Panc1 (cell line): ENCODE data around the gene TEX22. TPM values are rescaled to one million over a fixed set of nuclear protein-coding genes. Genes with fewer than 3 reads are reported as not detected.

Experiments
- ATAC-seq: fragments of 200-7000 bp; cut with Tn5 transposase; 2 replicates; pipeline ENCODE4 v1.9.1; 2020; ENCODE audit warnings: mild to moderate bottlenecking, moderate library complexity
- BruUV-seq: library from RNA; stranded (reverse); fragments of 400-500 nt; replicated peaks from 2 replicates; lab custom pipeline; 2021; lab: Mats Ljungman, UMichigan
- CTCF ChIA-PET: fragments of 300-600 bp; sonication (Branson Sonifier 250); formaldehyde crosslinking; loops from one replicate; lab custom pipeline; 2022; ENCODE audit warnings: antibody characterized with exemption; lab: Charles Lee
- POLR2A ChIA-PET: fragments of 300-600 bp; sonication (Branson Sonifier 250); formaldehyde crosslinking; loops from one replicate; lab custom pipeline; 2022; ENCODE audit warnings: antibody characterized with exemption; lab: Charles Lee
- DNase-seq: peaks from one replicate; pipeline ENCODE4 v3.0.0-alpha.2; 2010; ENCODE audit warnings: low read depth, low spot score
- H3K27ac ChIP-seq: 2 replicates; pipeline ENCODE4 v1.5.1; 2011; ENCODE audit warnings: mild to moderate bottlenecking, low read length, inconsistent platforms
- H3K27me3 ChIP-seq: fragments of 200-500 bp; sonication (Bioruptor generic); 2 replicates; pipeline ENCODE4 v1.6.0; 2014; ENCODE audit warnings: low read length, inconsistent platforms; ENCODE audit not compliant: control insufficient read depth, insufficient read depth
- H3K36me3 ChIP-seq: fragments of 200-500 bp; sonication (Bioruptor generic); 2 replicates; pipeline ENCODE4 v1.5.1; 2014; ENCODE audit warnings: inconsistent platforms, mild to moderate bottlenecking, low read length, moderate library complexity; ENCODE audit not compliant: control insufficient read depth, insufficient read depth
- H3K4me1 ChIP-seq: 2 replicates; pipeline ENCODE4 v1.5.1; 2011; ENCODE audit warnings: inconsistent platforms, mild to moderate bottlenecking, low read length, moderate library complexity; ENCODE audit not compliant: control insufficient read depth, insufficient read depth
- H3K4me3 ChIP-seq, 2 experiments: 2 replicates each; pipeline ENCODE4 v1.5.1; 2011 to 2012; ENCODE audit warnings: low read depth in 2 of 2, low read length in 2 of 2, mild to moderate bottlenecking in 2 of 2, inconsistent platforms in 1 of 2, moderate library complexity in 1 of 2
- H3K9me3 ChIP-seq: fragments of 200-500 bp; sonication (Bioruptor generic); 2 replicates; pipeline ENCODE4 v1.5.1; 2014; ENCODE audit warnings: low read depth, mild to moderate bottlenecking, inconsistent platforms, low read length, moderate library complexity; ENCODE audit not compliant: control insufficient read depth, insufficient read depth
- CTCF ChIP-seq: fragments of 450-650 bp; IDR thresholded peaks from 2 replicates; pipeline ENCODE4 v1.5.1; 2017; ENCODE audit warnings: mild to moderate bottlenecking
- POLR2AphosphoS5 ChIP-seq: IDR thresholded peaks from 2 replicates; pipeline ENCODE4 v1.6.1; 2012; ENCODE audit warnings: mild to moderate bottlenecking, low read depth, low read length, moderate library complexity
- REST ChIP-seq, 2 experiments: IDR thresholded peaks; 2 replicates each; pipeline ENCODE4 v1.6.1; 2011 to 2012; ENCODE audit warnings: low read depth in 2 of 2, control low read depth in 1 of 2, low read length in 1 of 2, mild to moderate bottlenecking in 1 of 2, moderate library complexity in 1 of 2; ENCODE audit not compliant: insufficient read depth in 1 of 2
- SIN3A ChIP-seq: IDR thresholded peaks from 2 replicates; pipeline ENCODE4 v1.6.1; 2012; ENCODE audit warnings: low read depth, mild to moderate bottlenecking, low read length, moderate library complexity, borderline replicate concordance; ENCODE audit not compliant: insufficient read depth
- TCF7L2 ChIP-seq: IDR thresholded peaks from 2 replicates; pipeline ENCODE4 v1.6.1; 2011; ENCODE audit warnings: mild to moderate bottlenecking, low read depth, low read length, inconsistent platforms
- in situ Hi-C: cut with HindIII; loops from 2 replicates; pipeline ENCODE4 v1.10.0; 2016; ENCODE audit warnings: low sequenced_read_pairs, low pct_unique_long_range_greater_than_20kb
- intact Hi-C: fragments of 100-400 bp; cut with micrococcal nuclease; formaldehyde crosslinking; loops from one replicate; pipeline ENCODE4 v1.10.0; 2022; ENCODE audit not compliant: unreplicated experiment
- total RNA-seq: library from RNA; stranded (reverse); gene quantifications from one replicate; pipeline ENCODE4 v1.2.1, GENCODE V29; 2021; ENCODE audit not compliant: unreplicated experiment

Gene TEX22
- total RNA-seq, 1 experiment from 2014 or later = 2.9 TPM

GRCh38 chr14:105456736-105457617 is 58.6 kb downstream of the TEX22 start:
- no peaks in the 10 kb centered on the region for H3K27me3 ChIP-seq
- H3K36me3 ChIP-seq = no peaks in the 10 kb centered on the region
- TF ChIP-seq CTCF = no peak
- TF ChIP-seq REST (IDR thresholded peaks at IDR 0.05; ENCODE audit: insufficient read depth in 1 of 2, low read depth in 2 of 2, low read length in 1 of 2) = no peak
- no peak for TF ChIP-seq POLR2AphosphoS5
- TF ChIP-seq SIN3A = no peak
- TF ChIP-seq TCF7L2 = no peak
- no peak overlapping the region for H3K4me3 ChIP-seq
- no peaks in the 10 kb centered on the region for H3K9me3 ChIP-seq
- H3K27ac ChIP-seq = no peak overlapping the region
- intact Hi-C loops (no loop called here), in situ Hi-C loops (no loop called here)
- ChIA-PET POLR2A (no interaction called here), CTCF (interaction anchor here (1.0 kb wide), 2 partner anchors 15 to 33 kb away, joined by 3 read pairs; no protein-coding TSS in a partner anchor)
- no TSS peak for BruUV-seq
- DNase-seq = no peak
- no peaks in the 10 kb centered on the region for H3K4me1 ChIP-seq
- ATAC-seq = peak; percentile 23

GRCh38 chr14:105458010-105458409 is 59.7 kb downstream of the TEX22 start:
- TF ChIP-seq SIN3A = no peak
- TF ChIP-seq REST (IDR thresholded peaks at IDR 0.05; ENCODE audit: insufficient read depth in 1 of 2, low read depth in 2 of 2, low read length in 1 of 2) = no peak
- no peak for TF ChIP-seq POLR2AphosphoS5
- TF ChIP-seq TCF7L2 = no peak
- TF ChIP-seq CTCF = no peak
- Histone ChIP-seq H3K9me3 (no peaks in the 10 kb centered on the region), H3K36me3 (no peaks in the 10 kb centered on the region), H3K4me1 (no peaks in the 10 kb centered on the region), H3K27ac (no peak overlapping the region), H3K27me3 (no peaks in the 10 kb centered on the region), H3K4me3 (no peak overlapping the region)
- ATAC-seq = no peak
- no TSS peak for BruUV-seq
- intact Hi-C loops (no loop called here), in situ Hi-C loops (no loop called here)
- ChIA-PET POLR2A (no interaction called here), CTCF (no interaction called here)
- no peak for DNase-seq
